HG03571 (cell line): ENCODE measurements around the gene APOBEC3A.
"Not testable (repeated sequence)": the region's sequence is repeated elsewhere in the genome, so short reads cannot be mapped to it uniquely, and the experiment has no call there.

Source experiments
- ATAC-seq: cut with Tn5 transposase; IDR thresholded peaks from one replicate; pipeline ENCODE4 v1.9.1; 2021; ENCODE audit not compliant: unreplicated experiment

APOBEC3A gene

DNA sequence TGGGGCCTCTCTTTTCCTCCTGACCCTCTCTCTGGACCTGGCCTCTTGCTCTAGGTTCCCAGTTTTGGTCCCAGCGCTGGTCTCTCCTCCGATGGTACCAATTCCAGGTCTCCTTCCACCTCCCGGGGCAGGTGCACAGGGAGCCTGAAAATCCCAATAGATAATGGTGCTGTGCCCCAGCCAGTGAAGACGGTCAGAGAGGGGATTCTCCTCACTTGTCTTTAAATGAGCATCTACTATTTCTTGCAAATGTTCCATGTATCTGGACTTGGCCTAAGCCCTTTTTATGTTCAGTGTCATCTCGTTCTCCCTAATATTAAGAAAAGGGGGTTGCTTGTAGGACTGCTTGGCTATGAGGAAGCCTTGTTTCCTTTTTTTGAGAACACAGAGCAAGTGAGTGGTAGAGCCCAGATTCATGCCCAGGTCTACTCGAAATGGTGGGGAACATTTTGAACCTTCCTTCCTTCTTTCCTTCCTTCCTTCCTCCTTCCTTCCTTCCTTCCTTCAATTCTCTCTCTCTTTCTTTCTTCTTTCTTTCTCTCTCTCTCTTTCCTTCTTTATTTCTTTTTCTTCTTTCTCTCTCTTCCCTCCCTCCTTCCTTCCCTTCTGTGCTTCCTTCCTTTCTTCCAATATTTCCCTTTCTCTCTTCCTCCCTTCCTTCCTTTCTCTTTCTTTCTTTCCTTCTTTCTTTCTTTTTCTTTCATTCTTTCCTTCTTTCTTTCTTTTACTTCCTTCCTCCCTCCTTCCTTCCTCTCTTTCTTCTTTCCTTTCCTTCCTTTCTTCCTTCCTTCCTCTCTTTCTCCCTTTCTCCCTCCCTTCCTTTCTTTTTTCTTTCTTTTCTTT, 620 bp downstream of the APOBEC3A start:
- no peak for ATAC-seq

DNA sequence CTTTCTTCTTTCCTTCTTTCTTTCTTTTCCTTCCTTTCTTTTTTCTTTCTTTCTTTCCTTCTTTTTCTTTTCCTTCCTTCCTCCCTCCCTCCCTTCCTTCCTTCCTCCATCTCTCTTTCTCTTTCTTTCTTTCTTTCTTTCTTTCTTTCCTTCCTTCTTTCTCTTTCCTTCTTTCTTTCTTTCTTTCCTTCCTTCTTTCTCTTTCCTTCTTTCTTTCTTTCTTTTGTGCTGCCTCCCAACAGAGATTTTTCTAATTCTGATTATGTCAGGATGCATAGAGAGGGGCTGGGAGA, 1.2 kb downstream of the APOBEC3A start:
- ATAC-seq = not testable (repeated sequence)

DNA sequence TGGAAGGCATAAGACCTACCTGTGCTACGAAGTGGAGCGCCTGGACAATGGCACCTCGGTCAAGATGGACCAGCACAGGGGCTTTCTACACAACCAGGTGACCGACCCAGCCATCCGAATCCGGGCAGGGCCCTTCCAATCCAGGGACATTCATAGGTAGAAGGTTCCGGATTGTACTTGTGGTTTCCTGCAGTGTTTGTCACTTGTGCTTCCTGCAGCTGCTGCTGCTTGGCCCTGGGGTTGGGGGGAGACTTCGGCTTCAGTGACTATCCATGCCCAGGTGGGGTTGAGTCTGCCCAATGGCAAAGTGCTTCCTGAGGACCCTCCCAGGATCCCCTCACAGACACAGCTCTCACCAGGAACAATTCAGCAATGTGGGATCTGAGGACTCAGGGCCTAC, 2.2 kb downstream of the APOBEC3A start:
- no peak for ATAC-seq

DNA sequence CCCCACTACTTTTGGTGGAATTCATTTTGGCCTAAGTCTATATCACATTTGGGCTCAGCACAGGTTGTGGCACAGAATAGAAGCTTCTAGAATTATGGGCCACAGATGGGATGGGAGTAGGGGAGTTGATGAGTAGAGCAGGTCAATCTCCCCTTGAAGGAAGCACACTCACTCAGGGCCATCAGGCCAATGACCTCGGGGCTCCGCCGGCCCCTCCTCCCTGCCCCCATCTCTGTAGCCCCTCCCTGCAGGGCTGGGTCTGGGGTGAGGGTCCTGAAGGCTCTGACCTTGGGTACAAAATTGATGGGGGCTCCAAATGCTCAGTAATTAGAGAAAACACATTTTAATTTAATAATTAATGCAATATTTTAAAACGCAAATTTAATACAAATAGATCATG, 3.3 kb downstream of the APOBEC3A start:
- ATAC-seq = not testable (repeated sequence)

DNA sequence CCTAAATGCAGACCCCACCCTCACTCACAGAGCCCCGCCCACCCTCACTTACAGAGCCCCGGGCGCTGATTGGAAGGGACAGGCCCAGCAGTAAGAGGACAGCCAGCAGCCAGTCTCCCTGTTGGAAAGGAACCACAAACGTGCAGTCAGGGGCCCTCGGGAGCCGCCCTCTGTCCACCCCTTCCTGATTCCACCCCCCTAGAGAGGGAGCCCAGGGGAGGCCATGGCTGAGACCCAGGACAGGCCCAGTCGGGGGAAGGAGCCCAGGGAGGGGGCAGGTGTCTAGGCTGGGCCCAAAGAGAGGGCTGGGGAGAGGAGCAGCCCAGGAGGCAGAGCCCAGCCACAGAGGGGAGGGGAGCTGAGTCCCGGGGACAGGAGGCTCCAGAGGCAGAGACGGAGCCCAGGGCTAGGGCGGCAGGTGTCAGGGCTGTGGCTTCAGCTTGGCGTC, 5.9 kb downstream of the APOBEC3A start:
- ATAC-seq = not testable (repeated sequence)

DNA sequence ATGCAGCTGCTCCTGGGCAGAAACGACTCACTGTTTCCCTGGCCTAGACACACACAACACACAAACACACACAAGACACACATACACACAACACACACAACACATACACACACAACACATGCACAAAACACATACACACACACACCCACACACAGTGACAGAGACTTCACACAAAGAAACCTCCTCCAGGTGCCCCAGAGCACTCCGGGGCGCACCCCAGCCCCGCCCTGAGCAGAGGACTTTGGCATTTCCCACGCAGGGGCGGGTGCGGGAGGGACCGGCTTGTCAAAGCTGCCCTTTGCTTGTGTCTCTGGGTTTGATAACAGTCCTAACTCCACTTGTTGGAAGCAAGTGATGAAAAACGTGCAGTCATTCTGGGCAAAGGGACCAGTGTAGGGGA, 6.5 kb downstream of the APOBEC3A start:
- ATAC-seq = no peak

DNA sequence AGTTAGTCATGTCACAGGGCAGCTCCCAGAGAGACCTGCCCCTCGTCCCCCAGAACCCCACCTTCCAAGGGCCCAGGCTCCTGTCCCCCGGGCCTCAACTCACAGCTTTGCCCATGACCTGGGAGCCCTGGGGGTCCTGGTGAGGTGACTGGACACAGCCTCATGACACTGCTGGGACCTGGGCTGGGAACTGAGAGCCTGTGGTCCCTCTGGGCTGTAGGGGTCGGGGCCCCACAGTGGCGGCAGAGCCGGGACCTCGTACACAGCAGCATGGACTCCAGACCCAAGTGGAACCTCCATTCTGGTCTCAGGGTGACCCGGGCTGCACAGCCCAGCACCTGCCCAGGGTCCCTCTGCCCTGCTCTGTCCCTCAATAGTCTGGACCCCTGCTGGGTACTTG, 6.9 kb downstream of the APOBEC3A start:
- ATAC-seq = no peak

DNA sequence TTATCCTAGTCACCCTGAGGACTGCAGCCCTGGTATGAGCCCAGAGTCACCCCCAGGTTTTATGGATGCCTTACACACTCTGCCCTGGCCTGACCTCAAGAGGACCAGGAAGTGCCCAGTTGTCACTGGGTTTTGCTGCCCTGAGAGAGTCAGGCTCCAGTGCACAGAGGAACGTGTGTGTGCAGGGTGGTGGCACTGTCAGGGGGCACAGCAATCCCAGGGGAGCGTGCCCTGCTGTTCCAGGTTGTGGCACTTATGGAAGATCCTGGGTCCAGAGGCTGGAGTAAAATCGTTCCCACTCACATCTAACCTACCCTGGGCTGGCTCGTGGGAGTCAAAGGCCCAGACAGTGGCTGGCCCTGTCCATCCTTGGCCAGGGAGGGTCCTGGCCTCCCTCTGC, 7.6 kb downstream of the APOBEC3A start:
- ATAC-seq = no peak

DNA sequence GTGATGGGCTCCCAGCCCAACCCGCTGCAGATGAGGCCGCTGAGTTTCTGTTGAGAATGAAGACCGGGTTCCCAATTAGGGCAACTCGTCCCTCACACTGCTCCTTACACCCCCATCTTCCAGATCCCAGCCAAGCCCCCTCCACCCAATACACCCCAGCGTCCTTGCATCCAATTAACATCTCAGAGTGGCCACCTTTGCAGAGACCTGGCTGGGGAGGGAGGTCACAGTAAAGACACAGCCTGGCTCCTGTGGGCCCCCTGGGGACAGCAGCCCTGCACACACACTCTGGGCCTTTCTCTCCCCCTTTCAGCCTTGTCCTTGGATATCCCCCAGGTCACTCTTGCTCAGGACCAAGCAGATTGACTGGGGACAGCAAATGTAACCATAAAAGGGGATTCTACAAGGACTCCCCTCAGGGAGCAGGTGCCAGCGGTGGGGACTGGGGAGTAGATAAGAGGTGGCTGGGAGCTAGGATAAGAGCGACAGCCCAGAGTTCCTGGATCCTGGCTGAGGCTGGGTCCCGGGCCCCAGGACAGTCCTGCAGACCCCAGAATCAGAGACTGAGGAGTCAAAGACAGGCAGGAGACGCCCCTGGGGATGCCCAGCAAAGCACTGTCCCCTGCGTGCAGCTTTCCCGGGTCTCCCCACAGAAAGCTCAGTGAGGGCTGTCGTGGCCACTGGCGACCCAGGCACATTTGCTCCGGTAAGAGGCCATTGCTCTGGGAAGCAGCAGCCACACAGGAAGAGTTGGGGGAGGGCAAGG, 8.4 kb downstream of the APOBEC3A start:
- ATAC-seq = no peak

DNA sequence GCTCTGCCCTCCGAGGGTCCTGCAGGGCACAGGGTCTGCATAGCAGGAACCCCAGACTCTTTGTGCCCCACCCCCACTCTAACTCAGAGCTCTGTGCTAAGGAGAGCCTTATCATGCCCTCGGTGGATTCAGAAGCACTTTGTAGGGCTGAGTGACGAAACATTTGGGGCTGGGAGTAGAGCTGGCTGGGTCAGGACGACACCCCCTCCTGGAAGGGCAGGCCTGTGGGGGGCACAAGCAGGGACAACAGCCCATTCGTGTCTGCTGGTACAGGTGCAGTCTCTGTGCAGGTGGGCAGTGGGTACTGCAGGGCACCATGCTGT, 8.9 kb downstream of the APOBEC3A start:
- no peak for ATAC-seq

DNA sequence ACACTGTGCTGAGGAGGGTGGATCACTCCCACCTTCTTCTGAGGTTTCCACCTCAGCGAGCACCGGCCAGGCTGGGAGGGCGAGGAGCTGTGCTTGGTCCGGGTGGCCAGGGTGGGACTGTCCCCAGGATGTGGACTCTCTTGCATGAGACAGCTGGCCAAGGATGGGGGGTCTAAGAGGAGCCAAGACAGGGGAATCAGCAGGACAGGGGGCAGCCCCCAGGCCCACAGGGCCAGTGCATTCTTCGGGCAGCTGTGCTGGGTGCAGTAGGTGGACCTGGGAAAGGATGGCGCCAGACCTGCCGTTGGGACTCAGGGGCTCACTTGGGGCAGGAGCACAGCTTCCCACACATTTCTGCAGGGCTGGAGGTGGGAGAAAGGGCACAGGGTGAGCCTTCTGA, 9.5 kb downstream of the APOBEC3A start:
- ATAC-seq = no peak

DNA sequence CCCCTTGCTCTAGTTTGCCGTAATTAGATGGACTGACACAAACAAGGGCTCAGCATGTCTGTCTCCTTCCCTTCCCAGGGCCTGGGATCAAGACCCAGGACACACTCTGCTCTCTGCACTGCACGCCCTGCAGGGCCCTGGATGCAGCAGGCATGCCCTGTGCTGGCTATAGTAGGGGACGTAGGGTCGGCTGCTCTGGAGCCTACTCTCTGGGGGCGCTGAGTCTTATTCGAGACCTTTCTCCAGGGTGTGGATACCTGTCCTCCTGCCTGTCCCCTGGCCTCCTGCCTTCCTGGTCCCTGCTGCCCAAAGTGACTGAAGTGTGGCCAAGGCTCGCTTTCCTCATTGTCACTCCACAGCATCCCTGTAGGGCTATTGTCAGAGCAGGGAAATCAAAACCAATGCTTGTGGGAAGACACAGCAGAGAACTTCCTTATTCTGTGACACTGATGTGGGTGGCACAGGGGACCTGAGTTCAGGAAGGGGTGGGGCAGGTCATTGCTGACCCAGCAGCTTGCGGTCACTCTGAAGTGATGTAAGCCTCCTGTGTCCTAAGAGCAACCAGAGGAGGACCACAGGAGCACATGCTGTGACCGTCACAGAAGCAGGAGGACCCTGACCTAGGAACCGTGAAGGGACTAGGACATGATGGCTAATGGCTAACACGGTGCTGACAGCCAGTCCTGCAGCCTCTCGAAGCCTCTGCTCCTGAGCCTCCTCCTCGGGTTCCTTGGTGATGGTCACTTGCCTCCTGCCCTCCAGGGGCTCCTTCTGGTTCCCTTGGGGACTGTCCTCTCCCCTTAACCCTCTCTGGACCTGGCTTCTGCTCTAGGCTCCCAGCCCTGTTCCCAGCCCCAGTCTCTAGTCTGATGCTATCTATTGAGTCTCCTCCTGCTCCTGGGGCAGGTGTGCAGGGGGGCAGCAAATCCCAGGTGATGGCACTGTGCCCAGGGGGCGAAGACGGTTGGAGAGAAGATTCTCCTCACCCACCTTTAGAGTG, 10.3 kb downstream of the APOBEC3A start:
- ATAC-seq = no peak

DNA sequence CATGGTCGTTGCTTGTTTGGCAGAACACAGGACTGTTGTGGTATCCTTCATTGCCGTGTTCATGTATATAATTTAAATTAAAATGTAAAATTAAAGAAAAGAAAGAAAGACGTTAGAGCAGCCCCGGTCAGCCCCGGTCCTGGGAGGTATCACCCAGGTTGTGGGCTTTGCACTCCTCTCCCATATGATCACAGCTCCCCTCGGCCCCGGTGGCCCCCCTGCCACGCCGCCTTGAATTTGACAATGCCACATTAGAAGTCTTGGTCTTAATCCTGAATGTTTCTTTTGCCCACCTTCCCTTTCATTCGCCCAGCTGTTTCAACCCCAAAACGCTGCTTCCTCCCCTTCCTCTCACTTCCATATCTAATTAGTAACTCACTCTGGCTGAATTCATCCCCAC, 11.4 kb downstream of the APOBEC3A start:
- no peak for ATAC-seq

DNA sequence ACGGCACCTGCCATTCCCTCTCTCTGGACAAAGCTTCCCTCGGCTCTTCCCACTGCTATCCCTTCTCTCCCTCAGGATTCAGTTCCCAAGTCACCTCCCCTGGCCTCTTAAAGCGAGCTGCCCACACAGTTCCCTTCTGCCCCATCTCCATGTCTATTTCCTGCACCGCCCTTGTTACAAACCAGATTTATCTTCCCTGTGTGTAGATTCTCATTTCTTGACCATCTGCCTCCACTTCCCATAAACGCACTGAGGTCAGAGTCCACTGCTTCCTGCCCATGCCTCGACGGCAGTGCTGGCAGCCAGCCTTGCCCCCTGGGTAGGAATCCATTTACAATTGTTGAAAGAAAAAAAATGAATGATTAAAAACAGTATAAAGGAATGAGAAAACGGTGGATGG, 13.1 kb downstream of the APOBEC3A start:
- ATAC-seq = no peak

DNA sequence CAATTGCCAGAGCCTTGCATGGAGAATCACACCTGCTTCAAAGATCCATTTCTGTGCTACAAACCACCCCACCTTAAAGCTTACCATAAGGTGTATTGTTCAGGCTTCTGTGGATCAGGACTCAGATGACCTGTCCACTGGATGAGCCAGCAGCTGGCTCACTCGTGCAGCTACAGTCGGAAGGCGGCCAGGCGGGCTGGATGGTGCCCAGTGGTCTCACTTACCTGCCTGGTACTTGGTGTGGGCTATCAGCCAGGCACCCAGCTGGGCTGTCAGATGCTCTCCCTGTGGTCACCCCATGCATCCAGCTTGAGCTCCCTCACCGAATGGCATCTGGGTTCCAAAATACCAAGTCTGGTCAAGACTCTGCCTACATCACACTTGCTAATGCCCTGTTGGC, 13.8 kb downstream of the APOBEC3A start:
- ATAC-seq = no peak

DNA sequence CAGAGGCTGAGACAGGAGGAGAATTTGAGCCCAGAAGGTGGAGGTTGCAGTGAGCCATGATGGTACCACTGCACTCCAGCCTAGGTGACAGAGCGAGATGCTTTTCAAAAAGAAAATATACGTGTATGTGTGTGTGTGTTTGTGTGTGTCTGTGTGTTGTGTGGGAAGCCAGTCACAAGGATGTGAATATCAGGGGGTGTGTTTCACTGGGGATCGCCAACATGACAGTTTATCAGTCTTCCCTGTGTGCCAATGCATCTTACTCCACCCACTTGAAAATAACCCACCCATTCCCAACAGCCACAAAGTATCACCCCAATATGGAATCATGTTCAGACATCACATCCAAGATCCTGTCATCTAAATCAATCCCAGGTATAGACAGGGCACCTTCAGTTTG, 14.4 kb downstream of the APOBEC3A start:
- ATAC-seq = no peak

DNA sequence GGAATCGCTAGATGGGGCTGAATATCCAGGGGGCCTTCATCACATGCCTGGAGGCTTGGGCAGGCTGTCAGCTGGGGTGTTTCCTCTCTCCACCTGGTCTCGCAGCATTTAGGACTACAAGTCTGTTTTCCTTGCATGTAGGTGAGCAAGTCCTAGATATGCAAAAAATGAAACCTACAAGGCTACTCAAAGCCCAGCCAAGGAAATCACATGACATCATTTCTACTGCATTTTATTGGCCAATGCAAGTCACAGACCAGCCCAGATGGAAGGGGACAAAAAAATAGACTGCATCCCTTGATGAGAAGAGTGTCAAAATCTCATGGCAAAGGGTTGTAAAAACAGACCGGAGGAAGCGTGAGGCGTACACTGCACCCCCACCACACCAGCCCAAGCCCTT, 15.1 kb downstream of the APOBEC3A start:
- no peak for ATAC-seq

DNA sequence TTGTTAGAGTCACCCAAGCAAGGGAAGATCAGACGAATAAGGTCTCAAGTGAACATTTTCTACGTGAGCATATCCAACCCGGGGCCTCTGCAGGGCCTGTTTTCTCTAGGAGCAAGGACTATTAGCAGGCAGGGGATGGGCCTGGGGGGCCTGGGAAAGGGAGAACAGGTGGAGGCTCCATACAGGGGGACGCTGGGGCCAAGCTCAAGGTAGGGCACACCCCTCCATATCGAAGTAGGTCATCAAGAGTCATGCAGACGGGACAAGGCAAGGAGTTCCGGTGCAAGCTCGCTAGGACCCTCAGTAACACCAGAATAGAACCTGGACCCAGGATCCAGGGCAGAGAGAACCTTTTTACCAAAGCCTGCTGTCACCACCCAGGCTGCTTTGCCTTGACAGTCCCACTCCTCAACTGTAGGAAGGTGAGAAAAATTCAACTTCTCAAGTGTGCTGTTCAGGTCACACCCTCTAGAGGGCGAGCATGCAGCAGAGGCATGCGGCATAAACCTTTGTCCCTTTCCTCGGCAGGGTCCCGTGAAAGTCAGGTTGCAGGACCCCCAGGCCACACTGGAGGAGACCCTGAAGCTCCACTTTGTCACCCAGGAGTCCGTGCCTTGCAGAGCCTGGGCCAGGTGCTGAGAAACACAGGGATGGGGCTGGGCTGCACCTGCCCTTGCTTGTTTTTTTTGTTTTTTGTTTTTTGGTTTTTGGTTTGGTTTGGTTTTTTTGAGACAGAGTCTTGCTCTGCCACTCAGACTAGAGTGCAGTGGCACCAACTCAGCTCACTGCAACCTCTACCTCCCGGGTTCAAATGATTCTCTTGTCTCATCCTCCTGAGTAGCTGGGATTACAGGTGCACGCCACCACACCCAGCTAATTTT, 16.1 kb downstream of the APOBEC3A start:
- no peak for ATAC-seq

DNA sequence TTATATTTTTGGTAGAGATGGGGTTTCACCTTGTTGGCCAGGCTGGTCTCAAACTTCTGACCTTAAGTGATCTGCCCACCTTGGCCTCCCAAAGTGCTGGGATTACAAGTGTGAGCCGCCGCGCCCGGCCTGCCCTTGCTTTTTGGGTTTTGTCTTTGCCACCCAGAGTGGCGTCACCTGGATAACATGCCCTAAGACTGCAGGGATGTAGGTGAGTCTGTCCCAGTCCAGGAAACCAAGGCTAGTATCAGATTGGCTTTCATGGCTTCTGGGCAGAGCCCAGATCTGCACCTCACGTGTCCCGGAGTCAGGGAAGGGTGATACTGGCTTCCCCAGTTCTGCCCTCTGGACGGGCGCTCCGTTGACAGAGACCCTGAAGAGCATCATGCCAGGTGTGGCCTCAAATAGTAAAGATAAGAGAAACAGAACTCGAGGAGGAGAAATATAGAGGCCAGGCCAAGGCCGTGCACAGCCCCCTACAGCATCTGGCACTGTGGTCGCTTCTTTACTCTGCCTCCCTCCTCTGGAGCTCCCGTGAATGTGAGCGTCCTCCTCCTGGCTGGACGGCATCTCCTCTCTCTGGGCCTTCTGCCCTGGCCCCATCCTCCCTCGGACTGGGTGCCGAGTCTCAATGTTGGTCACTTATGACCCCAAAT, 16.9 kb downstream of the APOBEC3A start:
- no peak for ATAC-seq

DNA sequence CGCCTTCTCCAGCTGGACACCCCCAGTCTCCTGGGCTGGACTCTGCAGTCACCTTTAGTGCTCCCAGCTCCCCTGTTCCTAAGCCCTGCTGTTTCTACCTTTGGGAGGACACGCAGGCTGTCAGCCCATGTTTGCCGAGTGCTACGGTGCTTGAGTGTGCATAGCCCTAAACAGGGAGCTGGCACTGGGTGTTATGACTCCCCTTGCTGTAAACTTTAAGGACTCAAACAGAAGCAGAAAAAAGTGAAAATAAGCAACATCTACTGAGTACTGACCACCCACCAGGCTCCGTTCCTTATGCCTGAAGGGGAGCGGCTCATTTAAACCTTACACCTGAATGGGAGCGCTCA, 17.4 kb downstream of the APOBEC3A start:
- ATAC-seq = no peak
